B cell (primary cell): ENCODE measurements around the gene LSM14B. TPM values are rescaled to one million over a fixed set of nuclear protein-coding genes. Genes with fewer than 3 reads are reported as not detected.

Experiments used
- ATAC-seq: fragments of 200-7000 bp; cut with Tn5 transposase; one replicate; pipeline ENCODE4 v1.10.0; 2021; ENCODE audit warnings: low read depth, mild to moderate bottlenecking, moderate number of reproducible peaks, moderate library complexity
- CTCF ChIA-PET: fragments of 350-600 bp; sonication (Branson Sonifier 250); formaldehyde crosslinking; loops from one replicate; lab custom pipeline; 2021; ENCODE audit warnings: antibody characterized with exemption, inconsistent platforms; lab: Charles Lee
- POLR2A ChIA-PET: fragments of 350-600 bp; sonication (Branson Sonifier 250); formaldehyde crosslinking; loops from one replicate; lab custom pipeline; 2021; ENCODE audit warnings: antibody characterized with exemption; lab: Charles Lee
- DNase-seq: peaks from one replicate; pipeline ENCODE4 v3.0.0; 2013
- H2AFZ ChIP-seq: 2 replicates; pipeline ENCODE4 v1.6.1; 2012; ENCODE audit warnings: mild to moderate bottlenecking, low read depth, low read length; ENCODE audit not compliant: insufficient read depth, poor library complexity, severe bottlenecking
- H3K27ac ChIP-seq, 2 donors: 1 replicate in 1 of 2; 2 replicates in 1 of 2; pipeline ENCODE4 v1.5.1; 2012 to 2013; ENCODE audit warnings: low read length in 2 of 2, mild to moderate bottlenecking in 2 of 2, moderate library complexity in 1 of 2
- H3K27me3 ChIP-seq, 4 experiments: fragments of 200-600 bp in 1 of 4; sonication (generic) in 1 of 4; replicated peaks in 1 of 4; 1 replicate in 2 of 4; 2 replicates in 2 of 4; pipeline versions ENCODE4 v1.6.1 to v1.7.0; 2013 to 2016; ENCODE audit warnings: low read length in 3 of 4, mild to moderate bottlenecking in 2 of 4, mixed read lengths in 1 of 4, moderate library complexity in 1 of 4; ENCODE audit not compliant: insufficient read depth in 4 of 4, control insufficient read depth in 3 of 4; ENCODE audit errors: control extremely low read depth in 1 of 4
- H3K36me3 ChIP-seq, 2 experiments: replicated peaks in 1 of 2; 1 replicate in 1 of 2; 2 replicates in 1 of 2; pipeline versions ENCODE4 v1.6.1 to v1.7.1; 2013; ENCODE audit warnings: low read length in 1 of 2; ENCODE audit not compliant: insufficient read depth in 2 of 2, control insufficient read depth in 1 of 2; ENCODE audit errors: control extremely low read depth in 1 of 2, extremely low read depth in 1 of 2
- H3K4me1 ChIP-seq, 2 donors: fragments of 200-600 bp in 1 of 2; sonication (generic) in 1 of 2; 1 replicate in 1 of 2; 2 replicates in 1 of 2; pipeline versions ENCODE4 v1.5.1 to v1.6.1; 2013 to 2017; ENCODE audit warnings: low read length in 2 of 2; ENCODE audit not compliant: control insufficient read depth in 2 of 2, insufficient read depth in 2 of 2
- H3K4me2 ChIP-seq: replicated peaks from 2 replicates; pipeline ENCODE3; 2012; ENCODE audit warnings: mild to moderate bottlenecking, low read depth, low read length; ENCODE audit not compliant: poor library complexity, severe bottlenecking
- H3K4me3 ChIP-seq, 5 experiments: fragments of 200-600 bp in 1 of 5; sonication (generic) in 1 of 5; 1 replicate in 3 of 5; 2 replicates in 2 of 5; pipeline versions ENCODE4 v1.5.1 to v1.7.0; 2011 to 2016; ENCODE audit warnings: low read length in 4 of 5, mild to moderate bottlenecking in 4 of 5, low read depth in 2 of 5, control low read depth in 1 of 5, moderate library complexity in 1 of 5; ENCODE audit not compliant: insufficient read depth in 1 of 5; ENCODE audit errors: control extremely low read depth in 1 of 5, extremely low read depth in 1 of 5
- H3K79me2 ChIP-seq: fragments of 200-600 bp; sonication (generic); one replicate; pipeline ENCODE4 v1.6.0; 2016; ENCODE audit warnings: low read length; ENCODE audit not compliant: control insufficient read depth, insufficient read depth
- H3K9ac ChIP-seq: fragments of 200-600 bp; sonication (generic); 2 replicates; pipeline ENCODE4 v1.6.1; 2017; ENCODE audit warnings: mild to moderate bottlenecking, low read length, moderate library complexity
- H3K9me3 ChIP-seq, 3 donors: one replicate each; pipeline versions ENCODE4 v1.6.1 to v1.7.1; 2013; ENCODE audit warnings: low read length in 2 of 3; ENCODE audit not compliant: control insufficient read depth in 2 of 3, insufficient read depth in 1 of 3; ENCODE audit errors: control extremely low read depth in 1 of 3
- H4K20me1 ChIP-seq: 2 replicates; pipeline ENCODE4 v1.6.0; 2012; ENCODE audit warnings: mild to moderate bottlenecking, low read length; ENCODE audit not compliant: insufficient read depth, control insufficient read depth, poor library complexity, severe bottlenecking
- H3K27ac Mint-ChIP-seq: one replicate; pipeline ENCODE4 v1.8.0; 2021; ENCODE audit warnings: mixed read lengths
- H3K27me3 Mint-ChIP-seq: one replicate; pipeline ENCODE4 v1.8.0; 2021; ENCODE audit warnings: mixed read lengths
- H3K4me1 Mint-ChIP-seq: one replicate; pipeline ENCODE4 v1.8.0; 2021; ENCODE audit warnings: mixed read lengths
- H3K4me3 Mint-ChIP-seq: one replicate; pipeline ENCODE4 v1.8.0; 2021; ENCODE audit warnings: mixed read lengths
- H3K9me3 Mint-ChIP-seq: one replicate; pipeline ENCODE4 v1.8.0; 2022; ENCODE audit warnings: mixed read lengths; ENCODE audit not compliant: insufficient read depth
- CTCF ChIP-seq: fragments of 200-600 bp; IDR thresholded peaks from one replicate; pipeline ENCODE4 v1.8.0; 2022; ENCODE audit warnings: antibody characterized with exemption, mild to moderate bottlenecking
- EZH2 ChIP-seq: IDR thresholded peaks from 2 replicates; pipeline ENCODE4 v1.6.1; 2012; ENCODE audit warnings: borderline replicate concordance, low read depth, mild to moderate bottlenecking, moderate library complexity, low read length; ENCODE audit not compliant: insufficient read depth, poor library complexity, severe bottlenecking
- WGBS: methylation state at CpG from one replicate; pipeline ENCODE4 v1.1.5; 2013; ENCODE audit warnings: missing lambda C conversion rate; ENCODE audit not compliant: insufficient coverage; 5-methylcytosine and 5-hydroxymethylcytosine counted together
- intact Hi-C: fragments of 100-400 bp; cut with micrococcal nuclease; formaldehyde crosslinking; loops from one replicate; pipeline ENCODE4 v1.10.0; 2022
- polyA plus RNA-seq: library from polyadenylated mRNA; depleted of rRNA; stranded (reverse); fragments of >200 nt; gene quantifications from 2 replicates; pipeline ENCODE4 v1.2.3, GENCODE V29; 2012
- total RNA-seq, 2 donors: library from RNA; stranded (reverse); fragments of 120-200 nt in 1 of 2; gene quantifications; 1 replicate in 1 of 2; 2 replicates in 1 of 2; pipeline versions ENCODE4 v1.2.3 to v1.2.4, GENCODE V29; 2013 to 2022

The LSM14B gene
- total and polyA plus RNA-seq, 2 donors (not counting 1 experiment from before 2014, with no cell fraction given): 26.8 to 52.8 TPM

GRCh38 chr20:62141043-62141396, 18.7 kb downstream of the LSM14B start:
- CTCF ChIA-PET: interaction anchor here (1.7 to 2.0 kb wide), 2 partner anchors 16 to 75 kb away, joined by 5 to 6 read pairs; no protein-coding TSS in a partner anchor
- peak overlapping the region; percentile 90 for H3K27ac Mint-ChIP-seq
- intact Hi-C loops: loop anchor here (5.0 kb wide), 1 partner anchor 74 kb away; the partner anchor contains the start of gene TAF4
- H3K4me2 ChIP-seq: peak overlapping the region; percentile 91
- H3K27me3 Mint-ChIP-seq: no peaks in the 10 kb centered on the region
- TF ChIP-seq EZH2: no peak
- TF ChIP-seq CTCF: no peak
- peaks cover 45% of the 10 kb centered on the region for H3K4me1 Mint-ChIP-seq
- no peak overlapping the region for H3K9ac ChIP-seq
- H3K4me3 ChIP-seq: no peak overlapping the region
- H3K27ac ChIP-seq: peak overlapping the region in 1 of 2 donors; percentile 75
- no peaks in the 10 kb centered on the region for H3K9me3 ChIP-seq
- peaks cover 39% of the 10 kb centered on the region for H3K79me2 ChIP-seq
- H4K20me1 ChIP-seq: peaks cover 65% of the 10 kb centered on the region
- DNase-seq (no peak), ATAC-seq (no peak)
- H2AFZ ChIP-seq: no peak overlapping the region
- H3K36me3 ChIP-seq: peaks cover 1 to 40% of the 10 kb centered on the region in 2 experiments
- 89% methylated on average over 6 of the region's 7 CpGs for WGBS
- H3K4me1 ChIP-seq: peaks cover 24 to 29% of the 10 kb centered on the region in 2 donors
- no peaks in the 10 kb centered on the region for H3K9me3 Mint-ChIP-seq
- no peaks in the 10 kb centered on the region for H3K27me3 ChIP-seq
- peak overlapping the region; percentile 91 for H3K4me3 Mint-ChIP-seq
- POLR2A ChIA-PET: no interaction called here

GRCh38 chr20:62141397-62142251, 19.3 kb downstream of the LSM14B start:
- H3K4me3 Mint-ChIP-seq: peak overlapping the region; percentile 91
- 20% methylated on average over 7 of the region's 14 CpGs for WGBS
- Histone ChIP-seq H3K27ac (peak overlapping the region in 1 of 2 donors; percentile 75), H3K79me2 (peaks cover 45% of the 10 kb centered on the region), H3K27me3 (no peaks in the 10 kb centered on the region), H2AFZ (no peak overlapping the region), H3K4me1 (peaks cover 24 to 29% of the 10 kb centered on the region in 2 donors), H3K9me3 (no peaks in the 10 kb centered on the region), H3K4me2 (peak overlapping the region; percentile 91), H3K4me3 (peak overlapping the region in 4 of 5 experiments; percentile 57 to 88 (median 68)), H4K20me1 (peaks cover 67% of the 10 kb centered on the region), H3K9ac (peak overlapping the region; percentile 77), H3K36me3 (peaks cover 0 to 34% of the 10 kb centered on the region in 2 experiments)
- ChIA-PET POLR2A (interaction anchor here (0.6 to 0.7 kb wide), 2 partner anchors 73 to 323 kb away, joined by 3 read pairs; no protein-coding TSS in a partner anchor), CTCF (interaction anchor here (1.7 to 2.8 kb wide), 4 partner anchors 17 to 132 kb away, joined by 5 to 16 read pairs (median 8); partner anchors contain the start of gene LSM14B)
- DNase-seq (peak; percentile 31), ATAC-seq (no peak)
- no peaks in the 10 kb centered on the region for H3K9me3 Mint-ChIP-seq
- H3K27ac Mint-ChIP-seq: peak overlapping the region; percentile 90
- H3K4me1 Mint-ChIP-seq: peaks cover 45% of the 10 kb centered on the region
- no peak for TF ChIP-seq CTCF
- TF ChIP-seq EZH2: no peak
- intact Hi-C loops: loop anchor here (2.0 to 5.0 kb wide), 2 partner anchors 74 to 653 kb away; partner anchors contain the start of gene TAF4
- H3K27me3 Mint-ChIP-seq: no peaks in the 10 kb centered on the region
